ENCODE measurements around the gene SAE1. TPM values are rescaled to one million over a fixed set of nuclear protein-coding genes. Genes with fewer than 3 reads are reported as not detected.

SAE1 gene
- total RNA-seq, 6 experiments from 2014 or later = 18.8 to 33.2 (median 26.7) TPM

GRCh38 chr19:47179653-47180310, 49.1 kb downstream of the SAE1 start:
- no peak overlapping the region for H3K27ac ChIP-seq
- no peaks in the 10 kb centered on the region for H3K9me3 ChIP-seq
- intact Hi-C loops (cut with DNase I) = no loop called here
- no peaks in the 10 kb centered on the region for H3K4me1 ChIP-seq
- H3K27me3 ChIP-seq = no peaks in the 10 kb centered on the region
- DNase-seq = no peak
- no peak for ATAC-seq
- no peak for TF ChIP-seq POLR2A (IDR thresholded peaks at IDR 0.05)
- TF ChIP-seq CTCF (IDR thresholded peaks at IDR 0.05) = no peak
- no peak overlapping the region for H3K4me3 ChIP-seq
- 90% methylated on average over 3 of the region's 4 CpGs for WGBS (ENCODE audit: insufficient coverage, low coverage, low lambda C conversion rate, missing lambda C conversion rate)
- peaks cover 0 to 12% (median 1%) of the 10 kb centered on the region in 4 donors for H3K36me3 ChIP-seq

GRCh38 chr19:47183601-47184000, 53.0 kb downstream of the SAE1 start:
- H3K9me3 ChIP-seq = no peaks in the 10 kb centered on the region
- H3K4me3 ChIP-seq = no peak overlapping the region
- intact Hi-C loops (cut with DNase I) = no loop called here
- H3K27ac ChIP-seq = no peak overlapping the region
- DNase-seq (no peak), ATAC-seq (no peak)
- 50% methylated on average over 1 of the region's 2 CpGs for WGBS (ENCODE audit: insufficient coverage, low coverage, low lambda C conversion rate, missing lambda C conversion rate)
- H3K36me3 ChIP-seq = peaks cover 0 to 6% (median 1%) of the 10 kb centered on the region in 4 donors
- TF ChIP-seq POLR2A (IDR thresholded peaks at IDR 0.05) = no peak
- no peak for TF ChIP-seq CTCF (IDR thresholded peaks at IDR 0.05)
- H3K4me1 ChIP-seq = no peaks in the 10 kb centered on the region
- H3K27me3 ChIP-seq = no peaks in the 10 kb centered on the region

GRCh38 chr19:47186446-47187334, 56.1 kb downstream of the SAE1 start:
- Histone ChIP-seq H3K36me3 (peaks cover 0 to 3% (median 0%) of the 10 kb centered on the region in 4 donors), H3K4me3 (no peak overlapping the region), H3K27me3 (no peaks in the 10 kb centered on the region), H3K9me3 (no peaks in the 10 kb centered on the region), H3K27ac (no peak overlapping the region), H3K4me1 (peaks cover 0 to 24% (median 10%) of the 10 kb centered on the region in 4 donors)
- no peak for TF ChIP-seq CTCF (IDR thresholded peaks at IDR 0.05)
- no peak for TF ChIP-seq POLR2A (IDR thresholded peaks at IDR 0.05)
- intact Hi-C loops (cut with DNase I) = no loop called here
- WGBS (ENCODE audit: insufficient coverage, low coverage, low lambda C conversion rate, missing lambda C conversion rate) = 81% methylated on average over 15 of the region's 17 CpGs
- DNase-seq (no peak), ATAC-seq (no peak)

- ATAC-seq = no peak
- peaks cover 0 to 3% (median 0%) of the 10 kb centered on the region in 4 donors for H3K36me3 ChIP-seq
- no peak overlapping the region for H3K4me3 ChIP-seq
- peaks cover 0 to 24% (median 10%) of the 10 kb centered on the region in 4 donors for H3K4me1 ChIP-seq
- TF ChIP-seq POLR2A (IDR thresholded peaks at IDR 0.05) (no peak), CTCF (IDR thresholded peaks at IDR 0.05) (no peak)
- WGBS (ENCODE audit: insufficient coverage, low coverage, low lambda C conversion rate, missing lambda C conversion rate) = 90% methylated on average over 2 of the region's 2 CpGs
- no peak for DNase-seq
- intact Hi-C loops (cut with DNase I) = no loop called here
- H3K9me3 ChIP-seq = no peaks in the 10 kb centered on the region
- H3K27ac ChIP-seq = no peak overlapping the region
- H3K27me3 ChIP-seq = no peaks in the 10 kb centered on the region
Measured at GRCh38 chr19:47187335-47187655, 56.7 kb downstream of the SAE1 start.
